ENCODE data around the gene DOCK2.

DNA sequence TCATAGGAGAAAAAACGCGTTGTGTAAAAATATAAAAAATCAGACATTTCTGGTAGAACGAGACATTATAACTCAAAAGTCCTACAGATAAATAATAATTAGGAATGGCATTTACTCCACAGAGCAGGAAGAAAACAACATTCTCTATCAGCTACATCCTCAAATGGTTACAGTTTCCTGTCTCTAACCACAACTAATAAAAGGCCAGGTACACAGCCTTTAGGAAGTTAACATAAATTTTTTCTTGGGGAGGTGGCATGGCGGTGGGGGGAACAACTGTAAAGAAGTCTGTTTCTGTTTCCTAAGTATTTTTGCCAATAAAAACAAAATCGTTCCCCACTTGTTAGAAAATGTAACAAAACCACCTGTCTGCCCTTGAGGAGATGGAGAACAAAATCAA lies 298.7 kb downstream of the DOCK2 start:
- no peak for TF ChIP-seq POLR2AphosphoS5 (IDR thresholded peaks at IDR 0.05)
- TF ChIP-seq, protein P1, sequence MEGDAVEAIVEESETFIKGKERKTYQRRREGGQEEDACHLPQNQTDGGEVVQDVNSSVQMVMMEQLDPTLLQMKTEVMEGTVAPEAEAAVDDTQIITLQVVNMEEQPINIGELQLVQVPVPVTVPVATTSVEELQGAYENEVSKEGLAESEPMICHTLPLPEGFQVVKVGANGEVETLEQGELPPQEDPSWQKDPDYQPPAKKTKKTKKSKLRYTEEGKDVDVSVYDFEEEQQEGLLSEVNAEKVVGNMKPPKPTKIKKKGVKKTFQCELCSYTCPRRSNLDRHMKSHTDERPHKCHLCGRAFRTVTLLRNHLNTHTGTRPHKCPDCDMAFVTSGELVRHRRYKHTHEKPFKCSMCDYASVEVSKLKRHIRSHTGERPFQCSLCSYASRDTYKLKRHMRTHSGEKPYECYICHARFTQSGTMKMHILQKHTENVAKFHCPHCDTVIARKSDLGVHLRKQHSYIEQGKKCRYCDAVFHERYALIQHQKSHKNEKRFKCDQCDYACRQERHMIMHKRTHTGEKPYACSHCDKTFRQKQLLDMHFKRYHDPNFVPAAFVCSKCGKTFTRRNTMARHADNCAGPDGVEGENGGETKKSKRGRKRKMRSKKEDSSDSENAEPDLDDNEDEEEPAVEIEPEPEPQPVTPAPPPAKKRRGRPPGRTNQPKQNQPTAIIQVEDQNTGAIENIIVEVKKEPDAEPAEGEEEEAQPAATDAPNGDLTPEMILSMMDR (IDR thresholded peaks at IDR 0.05) = no peak
